Activated naive CD4-positive, alpha-beta T cell treated with anti-CD3 and anti-CD28 coated beads, Interleukin-2, amount 10 ng/mL, durations not matched to agents 7 days and 5 days (primary cell): ENCODE measurements around the gene OXCT1.

ENCODE experiments used
- CTCF ChIA-PET: fragments of 350-600 bp; sonication (Branson Sonifier 250); formaldehyde crosslinking; loops from one replicate; lab custom pipeline; 2021; ENCODE audit warnings: antibody characterized with exemption; lab: Charles Lee
- DNase-seq: peaks from one replicate; pipeline ENCODE4 v3.0.0-alpha.2; 2020
- H3K27ac Mint-ChIP-seq: one replicate; pipeline ENCODE4 v1.8.0; 2021; ENCODE audit warnings: mild to moderate bottlenecking, moderate library complexity, mixed read lengths
- H3K27me3 Mint-ChIP-seq: one replicate; pipeline ENCODE4 v1.8.0; 2021; ENCODE audit warnings: mild to moderate bottlenecking, mixed read lengths
- H3K36me3 Mint-ChIP-seq: one replicate; pipeline ENCODE4 v1.8.0; 2021; ENCODE audit warnings: mixed read lengths
- H3K4me1 Mint-ChIP-seq: one replicate; pipeline ENCODE4 v1.8.0; 2021; ENCODE audit warnings: mixed read lengths
- H3K4me3 Mint-ChIP-seq: one replicate; pipeline ENCODE4 v1.8.0; 2021; ENCODE audit warnings: mild to moderate bottlenecking, moderate library complexity, mixed read lengths
- H3K9me3 Mint-ChIP-seq: one replicate; pipeline ENCODE4 v1.8.0; 2021; ENCODE audit warnings: mixed read lengths

Gene OXCT1

DNA sequence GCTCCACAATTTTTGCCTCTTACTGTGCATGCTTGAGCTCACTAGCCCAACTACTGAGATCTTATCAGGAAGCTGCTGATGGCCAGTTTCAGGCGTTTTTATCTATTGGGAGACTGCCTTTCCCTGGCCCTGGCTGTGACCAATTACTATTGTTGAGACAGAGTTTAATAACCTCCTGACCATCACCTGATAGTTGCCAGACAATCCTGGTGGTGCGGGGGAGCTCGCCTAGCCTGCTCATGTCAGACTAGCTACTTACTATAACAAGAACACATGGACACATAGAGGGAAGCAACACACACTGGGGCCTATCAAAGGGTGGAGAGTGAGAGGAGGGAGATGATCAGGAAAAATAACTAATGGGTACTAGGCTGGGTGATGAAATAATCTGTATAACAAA lies 13.0 kb upstream of the OXCT1 start:
- CTCF ChIA-PET, result interaction anchor here (0.6 kb wide), 1 partner anchor 11 kb away, joined by 3 read pairs; no protein-coding TSS in a partner anchor
- DNase-seq, result no peak
- Mint-ChIP-seq H3K4me1 (no peaks in the 10 kb centered on the region), H3K27me3 (peaks cover 9% of the 10 kb centered on the region), H3K27ac (no peak overlapping the region), H3K4me3 (no peak overlapping the region), H3K9me3 (no peaks in the 10 kb centered on the region), H3K36me3 (no peaks in the 10 kb centered on the region)

DNA sequence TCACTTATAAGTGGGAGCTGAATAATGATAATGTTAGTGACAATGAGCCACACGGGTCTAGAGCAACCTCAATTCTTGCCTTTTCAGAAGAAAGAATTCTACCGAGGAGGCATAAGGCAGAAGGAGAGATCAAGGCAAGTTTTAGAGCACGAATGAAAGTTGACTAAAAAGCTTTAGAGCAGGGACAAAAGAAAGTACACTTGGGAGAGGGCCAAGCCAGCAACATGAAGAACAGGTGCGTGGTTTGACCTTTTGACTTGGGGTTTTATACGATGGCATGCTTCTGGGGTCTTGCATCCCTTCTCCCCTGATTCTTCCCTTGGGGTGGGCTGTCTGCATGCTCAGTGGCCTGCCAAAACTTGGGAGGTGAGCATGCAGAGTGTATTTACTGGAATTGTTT lies 12.5 kb upstream of the OXCT1 start:
- Mint-ChIP-seq H3K9me3 (no peaks in the 10 kb centered on the region), H3K36me3 (no peaks in the 10 kb centered on the region), H3K4me3 (no peak overlapping the region), H3K4me1 (no peaks in the 10 kb centered on the region), H3K27me3 (peaks cover 4% of the 10 kb centered on the region), H3K27ac (no peak overlapping the region)
- CTCF ChIA-PET, result interaction anchor here (0.6 kb wide), 1 partner anchor 11 kb away, joined by 3 read pairs; no protein-coding TSS in a partner anchor
- DNase-seq, result no peak

- Mint-ChIP-seq H3K27ac (no peak overlapping the region), H3K36me3 (no peaks in the 10 kb centered on the region), H3K27me3 (no peaks in the 10 kb centered on the region), H3K4me3 (no peak overlapping the region), H3K9me3 (no peaks in the 10 kb centered on the region), H3K4me1 (peaks cover 12% of the 10 kb centered on the region)
- CTCF ChIA-PET, result no interaction called here
- no peak for DNase-seq
These were observed 8.6 kb upstream of the OXCT1 start for GRCh38 chr5:41878643-41879478.

- CTCF ChIA-PET, result no interaction called here
- no peak for DNase-seq
- H3K9me3 Mint-ChIP-seq, result no peaks in the 10 kb centered on the region
These were observed 7.9 kb upstream of the OXCT1 start for GRCh38 chr5:41878173-41878572.

DNA sequence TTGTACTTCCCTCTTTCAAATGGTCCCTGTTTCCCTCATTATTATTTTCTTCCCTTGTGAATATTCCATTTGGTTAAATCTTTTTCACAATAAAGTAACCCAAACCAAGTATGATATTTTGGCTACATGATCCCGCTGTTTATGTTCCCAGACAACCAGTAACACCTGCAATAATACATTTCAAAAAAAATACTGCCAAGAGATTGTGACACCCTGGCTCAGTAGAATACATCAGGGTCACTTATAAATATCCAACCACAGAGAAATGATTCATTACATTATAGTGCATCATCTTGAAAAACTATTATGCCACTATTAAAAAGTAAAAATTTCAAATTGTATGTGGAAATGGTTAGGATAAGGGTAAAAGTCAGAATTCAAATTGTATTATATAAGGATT lies 7.2 kb upstream of the OXCT1 start:
- Mint-ChIP-seq H3K4me1 (peaks cover 12% of the 10 kb centered on the region), H3K4me3 (no peak overlapping the region), H3K9me3 (no peaks in the 10 kb centered on the region), H3K27me3 (no peaks in the 10 kb centered on the region), H3K27ac (no peak overlapping the region), H3K36me3 (no peaks in the 10 kb centered on the region)
- no peak for DNase-seq
- CTCF ChIA-PET, result no interaction called here

More at GRCh38 chr5:41878173-41878572, 7.9 kb upstream of the OXCT1 start:
- H3K27ac Mint-ChIP-seq, result no peak overlapping the region
- peaks cover 12% of the 10 kb centered on the region for H3K4me1 Mint-ChIP-seq
- H3K36me3 Mint-ChIP-seq, result no peaks in the 10 kb centered on the region
- H3K27me3 Mint-ChIP-seq, result no peaks in the 10 kb centered on the region
- H3K4me3 Mint-ChIP-seq, result no peak overlapping the region

DNA sequence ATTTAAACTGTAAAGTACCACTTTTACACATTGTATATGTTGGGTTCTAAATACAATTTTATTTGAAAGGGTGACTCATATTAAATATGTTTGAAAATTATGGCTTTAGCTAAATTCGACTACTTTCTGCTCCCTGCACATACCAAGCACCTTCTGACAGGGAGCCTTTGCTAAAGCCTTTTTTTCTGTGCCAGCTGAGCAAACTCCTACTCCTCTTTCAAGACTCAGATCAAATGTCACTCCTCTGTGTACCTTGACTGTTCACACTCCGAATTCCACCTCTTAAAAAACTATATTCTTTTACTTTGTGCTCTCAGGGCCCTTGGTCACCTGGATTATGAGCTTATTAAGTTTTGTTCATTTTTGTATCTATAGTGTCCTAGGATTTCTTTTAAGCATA lies 6.5 kb upstream of the OXCT1 start:
- Mint-ChIP-seq H3K27me3 (no peaks in the 10 kb centered on the region), H3K9me3 (no peaks in the 10 kb centered on the region), H3K36me3 (no peaks in the 10 kb centered on the region), H3K4me3 (no peak overlapping the region), H3K4me1 (peaks cover 12% of the 10 kb centered on the region), H3K27ac (no peak overlapping the region)
- DNase-seq, result no peak
- CTCF ChIA-PET, result interaction anchor here (1.0 to 1.5 kb wide), 3 partner anchors 9 to 181 kb away, joined by 3 read pairs; no protein-coding TSS in a partner anchor

DNA sequence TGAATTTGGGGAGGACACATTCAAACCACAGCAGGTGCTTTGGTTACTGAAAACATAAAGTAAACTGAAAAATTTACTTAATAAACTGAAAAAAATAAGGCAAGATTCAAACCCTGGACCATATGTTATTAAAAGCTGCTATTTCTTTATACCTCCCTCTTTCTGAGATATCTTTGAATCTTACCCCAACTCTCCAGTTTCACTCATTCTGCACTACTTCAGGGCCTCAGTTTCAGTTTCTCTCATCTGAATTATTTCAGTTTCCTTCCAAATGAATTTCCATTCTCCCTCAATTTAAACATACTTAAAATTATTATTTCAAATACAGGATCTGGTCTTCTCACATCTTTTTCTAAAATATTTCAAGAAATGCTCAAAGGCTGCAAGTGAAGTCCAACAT lies 4.9 kb upstream of the OXCT1 start:
- Mint-ChIP-seq H3K4me3 (no peak overlapping the region), H3K27ac (no peak overlapping the region), H3K4me1 (peaks cover 26% of the 10 kb centered on the region), H3K27me3 (no peaks in the 10 kb centered on the region), H3K36me3 (no peaks in the 10 kb centered on the region), H3K9me3 (no peaks in the 10 kb centered on the region)
- CTCF ChIA-PET, result interaction anchor here (1.5 kb wide), 1 partner anchor 182 kb away, joined by 3 read pairs; no protein-coding TSS in a partner anchor
- no peak for DNase-seq

DNA sequence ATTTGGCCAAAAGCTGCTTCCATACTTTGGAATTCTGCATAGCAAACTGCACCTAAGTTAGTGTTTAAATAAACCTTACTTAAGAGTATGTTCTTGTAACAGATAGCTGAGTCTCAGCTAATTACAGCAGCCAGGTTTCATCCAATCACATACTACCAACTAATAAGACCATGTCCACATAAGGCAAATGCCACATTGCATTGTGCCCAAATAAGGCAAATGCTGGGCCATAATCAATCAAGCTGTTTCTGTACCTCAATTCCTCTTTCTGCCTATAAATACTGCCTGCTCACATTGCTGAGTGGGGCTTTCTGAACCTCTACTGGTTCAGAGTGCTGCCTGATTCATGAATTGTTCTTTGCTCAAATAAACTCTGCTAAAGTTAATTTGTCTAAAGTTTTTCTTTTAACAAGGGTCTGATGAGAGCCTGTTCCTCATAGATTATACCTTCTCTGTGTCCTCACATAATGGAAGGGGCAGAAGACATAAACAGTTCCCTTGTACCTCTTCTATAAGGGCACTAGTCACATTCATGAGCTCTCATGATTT lies 4.4 kb upstream of the OXCT1 start:
- Mint-ChIP-seq H3K9me3 (no peaks in the 10 kb centered on the region), H3K4me3 (no peak overlapping the region), H3K4me1 (peaks cover 26% of the 10 kb centered on the region), H3K27me3 (no peaks in the 10 kb centered on the region), H3K36me3 (no peaks in the 10 kb centered on the region), H3K27ac (no peak overlapping the region)
- no peak for DNase-seq
- CTCF ChIA-PET, result interaction anchor here (1.3 kb wide), 1 partner anchor 51 kb away, joined by 4 read pairs; the partner anchor contains the start of gene FBXO4

DNA sequence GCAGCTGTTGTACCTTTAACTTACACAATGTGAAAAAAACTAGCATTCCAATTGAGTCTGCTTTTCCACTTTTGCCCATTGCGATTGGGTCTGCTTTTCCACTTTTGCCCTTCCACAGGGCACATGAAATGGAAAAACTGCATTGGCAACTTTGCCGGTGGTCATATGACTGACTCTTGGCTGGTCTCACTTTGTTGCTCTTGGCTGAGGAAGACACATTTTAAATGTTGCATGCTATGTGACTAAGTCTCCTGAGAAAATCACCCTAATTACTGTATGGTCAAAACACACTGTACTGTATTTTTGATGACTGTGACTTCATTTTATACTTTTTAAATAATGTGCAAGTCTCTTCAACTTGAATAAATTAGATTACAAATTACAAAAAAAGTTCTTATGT lies 1.6 kb upstream of the OXCT1 start:
- Mint-ChIP-seq H3K27me3 (no peaks in the 10 kb centered on the region), H3K4me3 (no peak overlapping the region), H3K27ac (no peak overlapping the region), H3K4me1 (peaks cover 48% of the 10 kb centered on the region), H3K9me3 (no peaks in the 10 kb centered on the region), H3K36me3 (peaks cover 6% of the 10 kb centered on the region)
- no peak for DNase-seq
- CTCF ChIA-PET, result interaction anchor here (1.0 to 1.8 kb wide), 2 partner anchors 16 to 53 kb away, joined by 3 to 5 read pairs; partner anchors contain the start of gene FBXO4

GRCh38 chr5:41870627-41871048 lies 413 bp upstream of the OXCT1 start:
- CTCF ChIA-PET, result interaction anchor here (1.0 to 1.8 kb wide), 2 partner anchors 15 to 55 kb away, joined by 3 to 5 read pairs; partner anchors contain the start of gene FBXO4
- no peaks in the 10 kb centered on the region for H3K27me3 Mint-ChIP-seq
- no peaks in the 10 kb centered on the region for H3K9me3 Mint-ChIP-seq
- H3K36me3 Mint-ChIP-seq, result peaks cover 10% of the 10 kb centered on the region
- H3K27ac Mint-ChIP-seq, result peak overlapping the region; percentile 91
- H3K4me1 Mint-ChIP-seq, result peaks cover 56% of the 10 kb centered on the region
- DNase-seq, result no peak
- H3K4me3 Mint-ChIP-seq, result peak overlapping the region; percentile 90

- H3K4me3 Mint-ChIP-seq, result peak overlapping the region; percentile 90
- H3K36me3 Mint-ChIP-seq, result peaks cover 10% of the 10 kb centered on the region
- CTCF ChIA-PET, result no interaction called here
- H3K9me3 Mint-ChIP-seq, result no peaks in the 10 kb centered on the region
- no peaks in the 10 kb centered on the region for H3K27me3 Mint-ChIP-seq
- peak overlapping the region; percentile 91 for H3K27ac Mint-ChIP-seq
- H3K4me1 Mint-ChIP-seq, result peaks cover 56% of the 10 kb centered on the region
- peak; percentile 48 for DNase-seq
These were observed 988 bp downstream of the OXCT1 start for GRCh38 chr5:41869151-41869723.

- no peak overlapping the region for H3K27ac Mint-ChIP-seq
These were observed 6.2 kb downstream of the OXCT1 start for GRCh38 chr5:41863871-41864486.

GRCh38 chr5:41858890-41859289 lies 11.3 kb downstream of the OXCT1 start:
- CTCF ChIA-PET, result interaction anchor here (1.0 to 8.5 kb wide), 3 partner anchors 66 to 199 kb away, joined by 3 to 143 read pairs (median 4); partner anchors contain the start of gene FBXO4
- Mint-ChIP-seq H3K27me3 (no peaks in the 10 kb centered on the region), H3K36me3 (peaks cover 34% of the 10 kb centered on the region), H3K9me3 (no peaks in the 10 kb centered on the region), H3K4me1 (peaks cover 16% of the 10 kb centered on the region), H3K27ac (peak overlapping the region; percentile 3), H3K4me3 (no peak overlapping the region)
- no peak for DNase-seq

More at GRCh38 chr5:41863871-41864486, 6.2 kb downstream of the OXCT1 start:
- H3K4me1 Mint-ChIP-seq, result peaks cover 55% of the 10 kb centered on the region
- no peaks in the 10 kb centered on the region for H3K27me3 Mint-ChIP-seq
- no peaks in the 10 kb centered on the region for H3K9me3 Mint-ChIP-seq
- no peak overlapping the region for H3K4me3 Mint-ChIP-seq
- H3K36me3 Mint-ChIP-seq, result peaks cover 37% of the 10 kb centered on the region
- CTCF ChIA-PET, result interaction anchor here (2.1 to 3.2 kb wide), 2 partner anchors 8 to 193 kb away, joined by 11 to 12 read pairs; no protein-coding TSS in a partner anchor
- DNase-seq, result no peak

- no peak overlapping the region for H3K4me3 Mint-ChIP-seq
- H3K9me3 Mint-ChIP-seq, result no peaks in the 10 kb centered on the region
- CTCF ChIA-PET, result interaction anchor here (1.4 to 8.5 kb wide), 3 partner anchors 147 to 910 kb away, joined by 3 to 143 read pairs (median 7); no protein-coding TSS in a partner anchor
- H3K27me3 Mint-ChIP-seq, result no peaks in the 10 kb centered on the region
- DNase-seq, result no peak
- peaks cover 35% of the 10 kb centered on the region for H3K36me3 Mint-ChIP-seq
- H3K4me1 Mint-ChIP-seq, result peaks cover 9% of the 10 kb centered on the region
- no peak overlapping the region for H3K27ac Mint-ChIP-seq
These were observed 12.2 kb downstream of the OXCT1 start for GRCh38 chr5:41857989-41858388.
